Myocyte (in vitro differentiated cells): ENCODE data around the gene CARD11. TPM values are rescaled to one million over a fixed set of nuclear protein-coding genes. Genes with fewer than 3 reads are reported as not detected.

Experiments used
- DNase-seq: peaks from one replicate; pipeline ENCODE4 v3.0.0-alpha.2; 2012; ENCODE audit warnings: low read depth
- total RNA-seq: library from RNA; depleted of rRNA; stranded (reverse); fragments of >200 nt; gene quantifications from 2 replicates; pipeline ENCODE4 v1.2.3, GENCODE V29; 2014

CARD11 gene
- total RNA-seq, 1 donor from 2014 or later = not detected

- no peak for DNase-seq
Observed at GRCh38 chr7:2879354-2879753, 164.3 kb downstream of the CARD11 start.

GRCh38 chr7:2878306-2878705 lies 165.4 kb downstream of the CARD11 start:
- no peak for DNase-seq

GRCh38 chr7:2876031-2876731 lies 167.5 kb downstream of the CARD11 start:
- peak; percentile 33 for DNase-seq

GRCh38 chr7:2873686-2874551 lies 169.7 kb downstream of the CARD11 start:
- DNase-seq = peak; percentile 55

GRCh38 chr7:2873146-2873545 lies 170.5 kb downstream of the CARD11 start:
- DNase-seq = no peak

- no peak for DNase-seq
Observed at GRCh38 chr7:2872296-2872874, 171.3 kb downstream of the CARD11 start.

- no peak for DNase-seq
Observed at GRCh38 chr7:2870471-2870931, 173.2 kb downstream of the CARD11 start.

GRCh38 chr7:2869981-2870380 lies 173.7 kb downstream of the CARD11 start:
- DNase-seq = no peak

- no peak for DNase-seq
Observed at GRCh38 chr7:2866601-2867000, 177.1 kb downstream of the CARD11 start.

GRCh38 chr7:2864999-2865670 lies 178.5 kb downstream of the CARD11 start:
- DNase-seq = peak; percentile 87

- no peak for DNase-seq
Observed at GRCh38 chr7:2864204-2864985, 179.3 kb downstream of the CARD11 start.

GRCh38 chr7:2863461-2864066 lies 180.1 kb downstream of the CARD11 start:
- DNase-seq = peak; percentile 96

GRCh38 chr7:2862831-2863361 lies 180.8 kb downstream of the CARD11 start:
- no peak for DNase-seq

GRCh38 chr7:2861509-2861908 lies 182.2 kb downstream of the CARD11 start:
- DNase-seq = no peak

GRCh38 chr7:2860627-2861133 lies 183.0 kb downstream of the CARD11 start:
- DNase-seq = peak; percentile 23

- no peak for DNase-seq
Observed at GRCh38 chr7:2859952-2860351, 183.7 kb downstream of the CARD11 start.

- peak; percentile 47 for DNase-seq
Observed at GRCh38 chr7:2858621-2859020, 185.0 kb downstream of the CARD11 start.

- DNase-seq = no peak
Observed at GRCh38 chr7:2856388-2857169, 187.1 kb downstream of the CARD11 start.
